PC-3 (cell line): ENCODE results near the gene CHMP6. TPM values are rescaled to one million over a fixed set of nuclear protein-coding genes. Genes with fewer than 3 reads are reported as not detected.
A peak's percentile ranks its signal among the peaks of the same experiment; 100 is the strongest.

Experiments
- ATAC-seq: fragments of 200-7000 bp; cut with Tn5 transposase; 2 replicates; pipeline ENCODE4 v1.9.1; 2020; ENCODE audit warnings: mild to moderate bottlenecking, moderate library complexity
- BruUV-seq: library from RNA; stranded (reverse); fragments of 400-500 nt; replicated peaks from 2 replicates; lab custom pipeline; 2021; lab: Mats Ljungman, UMichigan
- CTCF ChIA-PET: fragments of 300-600 bp; sonication (Branson Sonifier 250); formaldehyde crosslinking; loops from one replicate; lab custom pipeline; 2022; ENCODE audit warnings: antibody characterized with exemption; lab: Charles Lee
- POLR2A ChIA-PET: fragments of 300-600 bp; sonication (Branson Sonifier 250); formaldehyde crosslinking; loops from one replicate; lab custom pipeline; 2022; ENCODE audit warnings: antibody characterized with exemption; ENCODE audit not compliant: unreplicated experiment; lab: Charles Lee
- DNase-seq: peaks from one replicate; pipeline ENCODE4 v3.0.0-alpha.2; 2015
- H2AFZ ChIP-seq: fragments of 300-600 bp; sonication (generic); 2 replicates; pipeline ENCODE4 v1.6.0; 2016; ENCODE audit warnings: antibody characterized with exemption, low read length
- H3F3A ChIP-seq: fragments of 300-600 bp; sonication (generic); one replicate; pipeline ENCODE4 v1.6.0; 2017; ENCODE audit warnings: antibody characterized with exemption, low read length, control low read depth, mild to moderate bottlenecking; ENCODE audit not compliant: unreplicated experiment
- H3K27ac ChIP-seq: fragments of 300-600 bp; sonication (generic); 2 replicates; pipeline ENCODE4 v1.5.1; 2016; ENCODE audit warnings: mild to moderate bottlenecking, low read length
- H3K27me3 ChIP-seq: fragments of 300-600 bp; sonication (generic); 2 replicates; pipeline ENCODE4 v1.6.1; 2016; ENCODE audit warnings: low read length, mixed read lengths
- H3K36me3 ChIP-seq: fragments of 300-600 bp; sonication (generic); 2 replicates; pipeline ENCODE4 v1.6.1; 2016; ENCODE audit warnings: low read depth, mixed run types, low read length, mixed read lengths
- H3K4me1 ChIP-seq: fragments of 300-600 bp; sonication (generic); 2 replicates; pipeline ENCODE4 v1.5.1; 2016; ENCODE audit warnings: low read length; ENCODE audit not compliant: insufficient read depth
- H3K4me2 ChIP-seq: fragments of 300-600 bp; sonication (generic); 2 replicates; pipeline ENCODE4 v1.6.0; 2016; ENCODE audit warnings: low read length
- H3K4me3 ChIP-seq: fragments of 300-600 bp; sonication (generic); 2 replicates; pipeline ENCODE4 v1.5.1; 2016; ENCODE audit warnings: mild to moderate bottlenecking, low read length, mixed read lengths
- H3K79me2 ChIP-seq: fragments of 300-600 bp; sonication (generic); 2 replicates; pipeline ENCODE4 v1.6.1; 2017; ENCODE audit warnings: low read length, mixed read lengths
- H3K9ac ChIP-seq: fragments of 300-600 bp; sonication (generic); 2 replicates; pipeline ENCODE4 v1.6.0; 2016; ENCODE audit warnings: mild to moderate bottlenecking, low read length
- H3K9me2 ChIP-seq: fragments of 300-600 bp; sonication (generic); replicated peaks from 2 replicates; pipeline ENCODE4 v1.6.1; 2016; ENCODE audit warnings: mixed run types, low read length, mixed read lengths
- H3K9me3 ChIP-seq: fragments of 300-600 bp; sonication (generic); 2 replicates; pipeline ENCODE4 v1.6.1; 2016; ENCODE audit warnings: low read length, mixed read lengths
- H4K20me1 ChIP-seq: fragments of 300-600 bp; sonication (generic); 2 replicates; pipeline ENCODE4 v1.6.1; 2016; ENCODE audit warnings: low read length, mixed read lengths
- EZH2 ChIP-seq: fragments of 300-600 bp; sonication (generic); IDR thresholded peaks from one replicate; pipeline ENCODE4 v1.6.1; 2017; ENCODE audit warnings: antibody characterized with exemption, mild to moderate bottlenecking, low read length; ENCODE audit not compliant: unreplicated experiment
- EZH2phosphoT487 ChIP-seq: fragments of 300-600 bp; sonication (generic); IDR thresholded peaks from 2 replicates; pipeline ENCODE4 v1.6.1; 2018; ENCODE audit warnings: mild to moderate bottlenecking, antibody characterized with exemption, low read length, borderline replicate concordance
- intact Hi-C: fragments of 100-400 bp; cut with micrococcal nuclease; formaldehyde crosslinking; loops from 2 replicates; pipeline ENCODE4 v1.9.0; 2023
- total RNA-seq: library from RNA; depleted of rRNA; stranded (reverse); fragments of >200 nt; gene quantifications from 2 replicates; pipeline ENCODE4 v1.2.3, GENCODE V29; 2014
- TF ChIP-seq, protein P1 (sequence below): fragments of 300-600 bp; sonication (generic); conservative IDR thresholded peaks from 2 replicates; pipeline ENCODE4 v1.5.1; 2017; ENCODE audit warnings: antibody characterized with exemption, low read depth, mild to moderate bottlenecking, low read length

CHMP6 gene
- total RNA-seq, 1 experiment from 2014 or later: 26.1 TPM

DNA sequence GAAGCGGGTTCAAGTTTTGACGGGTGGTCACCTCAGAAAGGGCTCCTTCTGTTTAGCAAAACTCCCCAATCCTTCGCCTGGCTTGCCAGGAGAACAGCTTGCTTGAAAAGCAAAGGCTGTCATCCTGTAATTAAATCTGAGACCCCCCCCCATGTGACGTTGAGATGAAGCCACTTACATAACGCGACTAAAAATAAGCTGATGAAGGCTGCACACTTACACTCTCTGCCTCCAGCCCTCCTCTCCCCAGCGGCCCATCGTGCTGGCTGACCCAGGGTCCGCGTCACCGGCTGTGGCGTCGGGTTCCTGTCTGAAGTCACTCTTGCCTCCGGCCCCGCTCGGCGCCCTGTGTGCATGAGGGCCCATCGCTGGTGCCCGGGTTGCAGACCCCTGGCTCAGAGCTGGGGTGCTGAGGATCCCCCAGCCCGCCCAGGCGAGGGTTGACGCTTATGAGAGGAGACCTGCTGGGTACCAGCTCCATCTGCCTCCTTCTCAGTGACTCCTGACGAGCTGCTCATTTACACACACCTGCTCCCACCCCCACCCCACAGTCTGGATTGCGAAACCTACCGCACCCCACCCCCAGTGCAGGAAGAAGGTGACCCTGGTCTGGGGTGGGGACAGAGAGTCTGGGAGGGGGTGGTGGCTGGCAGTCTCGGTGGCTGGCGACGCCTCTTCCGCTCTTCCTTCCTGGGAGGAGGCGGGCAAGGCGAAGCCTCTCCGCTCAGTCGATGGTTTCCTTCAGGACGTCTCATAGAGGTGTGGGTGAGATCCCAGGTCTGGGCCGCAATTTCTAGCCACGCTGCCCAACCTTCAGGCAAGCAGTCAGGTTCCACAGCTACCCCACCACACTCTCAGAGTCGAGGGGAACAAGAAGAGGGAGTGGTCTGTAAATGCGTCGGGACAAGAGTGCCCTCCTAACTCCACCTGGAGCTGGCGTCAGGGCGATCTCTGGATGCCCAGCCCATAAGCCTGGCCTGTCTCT lies 40.2 kb downstream of the CHMP6 start:
- no peak overlapping the region for H3K9ac ChIP-seq
- H3K9me3 ChIP-seq: no peaks in the 10 kb centered on the region
- no TSS peak for BruUV-seq
- no peak for TF ChIP-seq EZH2phosphoT487
- TF ChIP-seq, protein P1, sequence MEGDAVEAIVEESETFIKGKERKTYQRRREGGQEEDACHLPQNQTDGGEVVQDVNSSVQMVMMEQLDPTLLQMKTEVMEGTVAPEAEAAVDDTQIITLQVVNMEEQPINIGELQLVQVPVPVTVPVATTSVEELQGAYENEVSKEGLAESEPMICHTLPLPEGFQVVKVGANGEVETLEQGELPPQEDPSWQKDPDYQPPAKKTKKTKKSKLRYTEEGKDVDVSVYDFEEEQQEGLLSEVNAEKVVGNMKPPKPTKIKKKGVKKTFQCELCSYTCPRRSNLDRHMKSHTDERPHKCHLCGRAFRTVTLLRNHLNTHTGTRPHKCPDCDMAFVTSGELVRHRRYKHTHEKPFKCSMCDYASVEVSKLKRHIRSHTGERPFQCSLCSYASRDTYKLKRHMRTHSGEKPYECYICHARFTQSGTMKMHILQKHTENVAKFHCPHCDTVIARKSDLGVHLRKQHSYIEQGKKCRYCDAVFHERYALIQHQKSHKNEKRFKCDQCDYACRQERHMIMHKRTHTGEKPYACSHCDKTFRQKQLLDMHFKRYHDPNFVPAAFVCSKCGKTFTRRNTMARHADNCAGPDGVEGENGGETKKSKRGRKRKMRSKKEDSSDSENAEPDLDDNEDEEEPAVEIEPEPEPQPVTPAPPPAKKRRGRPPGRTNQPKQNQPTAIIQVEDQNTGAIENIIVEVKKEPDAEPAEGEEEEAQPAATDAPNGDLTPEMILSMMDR: no peak
- TF ChIP-seq EZH2: no peak
- no peak overlapping the region for H3K27ac ChIP-seq
- H2AFZ ChIP-seq: no peak overlapping the region
- no peak overlapping the region for H3K4me2 ChIP-seq
- peaks cover 20% of the 10 kb centered on the region for H3K79me2 ChIP-seq
- H3K4me1 ChIP-seq: peaks cover 19% of the 10 kb centered on the region
- ATAC-seq: no peak
- no peak for DNase-seq
- no peaks in the 10 kb centered on the region for H3K36me3 ChIP-seq
- peaks cover 10% of the 10 kb centered on the region for H3K27me3 ChIP-seq
- H3F3A ChIP-seq: no peaks in the 10 kb centered on the region
- CTCF ChIA-PET: no interaction called here
- no peaks in the 10 kb centered on the region for H3K9me2 ChIP-seq
- no peak overlapping the region for H3K4me3 ChIP-seq
- H4K20me1 ChIP-seq: peaks cover 13% of the 10 kb centered on the region
- POLR2A ChIA-PET: no interaction called here
- intact Hi-C loops: no loop called here

DNA sequence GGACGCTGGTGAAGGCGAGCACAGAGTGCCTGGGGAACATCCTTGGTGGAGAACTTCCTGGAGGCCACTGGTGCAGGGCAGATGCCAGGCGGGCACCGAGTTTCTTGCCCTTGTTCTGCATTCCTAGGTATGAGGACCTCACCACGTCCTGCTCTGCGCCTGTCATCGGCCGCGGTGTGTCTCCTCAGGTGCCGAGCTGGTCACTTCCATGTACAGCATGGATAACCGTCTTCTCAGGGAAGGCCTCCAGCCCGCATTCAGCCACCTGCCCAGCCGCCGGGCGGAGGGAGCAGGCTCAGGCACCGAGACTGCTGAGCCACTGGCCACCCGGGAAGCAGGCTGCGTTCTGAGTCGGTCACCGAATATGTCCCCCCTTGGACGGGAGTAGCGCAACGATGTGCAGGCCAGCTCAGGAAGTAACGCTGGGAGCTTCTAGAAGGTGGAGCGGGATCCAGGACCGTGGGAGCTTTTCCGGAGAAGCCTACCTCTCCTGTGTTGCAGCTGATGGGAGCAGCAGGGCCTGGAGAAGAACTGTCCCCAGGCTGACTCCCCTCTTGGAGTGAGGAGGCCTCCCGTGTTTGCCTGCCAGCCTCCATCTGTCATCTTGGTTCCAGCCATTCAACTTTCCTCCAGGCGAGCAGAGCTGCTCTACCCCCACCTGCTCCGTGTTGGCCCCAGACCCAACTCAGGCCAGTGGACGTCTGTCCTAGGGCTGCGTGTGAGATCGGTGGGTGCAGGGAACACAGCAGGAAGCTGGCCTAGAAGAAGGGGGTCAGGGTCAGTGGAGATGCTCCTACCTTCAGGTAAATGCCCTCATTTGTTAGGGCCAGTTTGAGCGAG lies 41.2 kb downstream of the CHMP6 start:
- Histone ChIP-seq H3K27ac (no peak overlapping the region), H3K9me3 (no peaks in the 10 kb centered on the region), H4K20me1 (peaks cover 21% of the 10 kb centered on the region), H3K79me2 (peaks cover 30% of the 10 kb centered on the region), H2AFZ (no peak overlapping the region), H3K36me3 (no peaks in the 10 kb centered on the region), H3F3A (no peaks in the 10 kb centered on the region), H3K9me2 (no peaks in the 10 kb centered on the region), H3K9ac (no peak overlapping the region), H3K4me3 (peak overlapping the region; percentile 89; the same call in 1 of the 2 replicates), H3K4me1 (peaks cover 19% of the 10 kb centered on the region), H3K27me3 (no peaks in the 10 kb centered on the region), H3K4me2 (peak overlapping the region; percentile 99)
- POLR2A ChIA-PET: interaction anchor here (0.5 kb wide), 1 partner anchor 64 kb away, joined by 3 read pairs; no protein-coding TSS in a partner anchor
- intact Hi-C loops: no loop called here
- TF ChIP-seq, protein P1: no peak
- no peak for TF ChIP-seq EZH2
- no peak for TF ChIP-seq EZH2phosphoT487
- no TSS peak for BruUV-seq
- DNase-seq (no peak), ATAC-seq (no peak)
- CTCF ChIA-PET: no interaction called here
